ENCODE results near the gene PDE4D.

Gene PDE4D

DNA sequence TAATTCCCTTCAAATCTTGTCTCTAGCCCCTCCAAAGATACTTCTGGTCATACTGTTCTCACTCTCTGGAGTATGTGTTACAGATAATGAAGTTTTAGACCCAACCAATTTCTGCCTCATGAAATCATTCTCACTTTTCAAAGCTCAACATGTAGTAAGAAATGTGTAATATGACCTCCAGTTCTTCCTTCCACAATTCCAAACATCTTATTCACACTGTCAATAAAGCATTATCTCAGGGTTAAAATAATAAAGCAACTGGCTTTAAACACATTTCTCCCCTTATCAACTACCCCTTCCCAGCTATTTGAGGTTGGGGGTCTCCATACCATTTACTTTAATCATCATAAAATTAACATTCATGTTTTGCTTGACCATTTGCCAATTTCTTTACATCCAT is 656.5 kb downstream of the PDE4D start:
- no peak for DNase-seq

DNA sequence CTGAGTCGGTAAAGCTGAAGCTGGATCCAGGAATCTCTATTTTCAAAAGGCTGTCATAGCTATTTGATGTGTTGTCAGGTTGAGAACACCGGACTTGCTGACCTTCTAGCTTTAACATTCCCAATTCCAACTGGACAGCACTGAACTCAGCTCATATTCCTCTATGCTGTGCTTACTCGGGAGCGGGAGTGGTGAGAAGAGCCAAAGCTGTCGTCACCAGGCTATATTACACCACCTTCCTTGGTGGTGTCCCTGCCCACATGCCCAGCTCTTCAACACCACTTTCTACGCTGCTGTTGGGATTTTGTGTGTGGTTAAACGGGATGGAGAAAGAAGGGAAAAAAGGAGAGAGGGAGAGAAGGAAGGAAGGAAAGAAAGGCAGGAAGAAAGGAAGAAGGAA is 657.1 kb downstream of the PDE4D start:
- DNase-seq: no peak

GRCh38 chr5:59234236-59234635 is 659.3 kb downstream of the PDE4D start:
- DNase-seq: no peak

- no peak for DNase-seq
Observed at GRCh38 chr5:59231221-59231931, 662.1 kb downstream of the PDE4D start.

DNA sequence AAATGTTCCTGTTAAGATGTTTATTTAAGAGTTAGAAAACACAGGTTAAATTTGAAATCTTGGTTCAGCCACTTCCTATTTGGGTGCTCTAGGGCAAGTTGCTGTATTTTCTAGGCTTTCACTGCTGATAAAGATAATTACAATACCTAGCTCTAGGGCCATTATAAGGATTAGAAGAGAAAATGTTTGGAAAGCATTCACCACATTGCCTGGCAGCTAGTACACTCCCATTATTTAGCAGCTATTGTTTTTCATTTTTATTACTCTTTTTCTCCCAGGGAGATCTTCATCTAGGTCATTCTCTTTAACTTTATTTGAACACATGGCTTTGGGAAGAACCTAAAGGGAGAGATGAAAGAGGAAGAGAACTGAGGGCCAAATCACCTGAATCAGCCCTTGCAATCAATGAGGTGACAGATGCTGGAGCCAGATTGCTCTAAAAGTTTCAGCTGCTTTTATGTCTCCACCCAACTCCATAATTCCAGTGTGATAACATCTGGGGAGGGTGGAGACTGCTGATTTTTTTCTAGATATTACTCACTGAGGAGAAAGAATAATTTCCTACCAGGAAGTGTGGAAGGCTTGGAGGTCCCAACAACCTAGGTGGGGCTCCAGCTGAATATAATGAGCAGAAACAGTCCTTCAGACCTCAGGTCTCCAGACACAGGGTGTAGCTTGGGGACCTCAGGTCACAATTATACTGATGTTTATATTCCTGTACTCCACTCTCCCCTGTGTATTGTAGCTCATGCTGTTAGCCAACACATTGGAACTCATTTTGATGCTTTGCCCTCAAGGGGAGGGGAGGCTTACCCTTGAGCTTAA is 670.6 kb downstream of the PDE4D start:
- no peak for DNase-seq

DNA sequence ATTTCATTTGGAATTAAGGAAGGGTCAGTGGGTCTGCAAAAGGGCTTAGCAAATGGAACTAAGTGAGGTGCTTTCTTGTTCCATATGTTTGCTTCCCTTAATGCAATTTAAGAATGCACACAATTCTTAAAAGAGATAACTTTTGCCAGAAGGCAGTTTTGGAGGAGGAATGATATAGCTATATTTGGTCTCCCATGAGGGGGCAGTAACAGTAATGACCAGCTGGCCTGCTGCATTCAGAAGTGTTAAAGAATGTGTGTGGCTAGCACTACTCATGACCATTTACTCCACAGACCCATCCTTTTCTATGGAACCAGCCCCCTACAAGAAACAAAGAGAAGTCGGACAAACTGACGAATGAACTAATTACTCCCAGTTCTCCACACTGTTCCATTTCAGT is 671.8 kb downstream of the PDE4D start:
- no peak for DNase-seq

DNA sequence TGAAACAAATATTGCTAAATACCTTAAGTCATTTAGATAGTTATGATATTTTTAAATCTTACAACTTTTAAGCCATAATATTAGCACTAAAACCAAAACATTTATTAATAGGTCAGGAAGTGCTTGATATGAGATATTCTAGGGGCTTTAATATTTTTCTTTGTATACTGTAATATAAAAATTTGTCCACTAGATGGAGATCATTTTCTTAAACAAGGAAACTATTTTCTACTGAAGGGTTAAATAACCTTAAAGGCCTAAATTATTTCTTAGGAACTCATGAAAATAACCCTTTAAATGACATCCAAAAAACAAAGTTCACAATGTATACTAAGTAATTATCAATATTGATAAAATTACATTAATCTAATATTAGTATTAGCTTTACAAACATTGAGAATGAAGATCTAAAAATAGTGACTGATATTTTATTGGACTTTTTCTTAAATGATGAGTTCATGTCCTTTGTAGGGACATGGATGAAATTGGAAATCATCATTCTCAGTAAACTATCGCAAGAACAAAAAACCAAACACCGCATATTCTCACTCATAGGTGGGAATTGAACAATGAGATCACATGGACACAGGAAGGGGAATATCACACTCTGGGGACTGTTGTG is 675.0 kb downstream of the PDE4D start:
- no peak for DNase-seq

GRCh38 chr5:59216841-59217240 is 676.7 kb downstream of the PDE4D start:
- no peak for DNase-seq

DNA sequence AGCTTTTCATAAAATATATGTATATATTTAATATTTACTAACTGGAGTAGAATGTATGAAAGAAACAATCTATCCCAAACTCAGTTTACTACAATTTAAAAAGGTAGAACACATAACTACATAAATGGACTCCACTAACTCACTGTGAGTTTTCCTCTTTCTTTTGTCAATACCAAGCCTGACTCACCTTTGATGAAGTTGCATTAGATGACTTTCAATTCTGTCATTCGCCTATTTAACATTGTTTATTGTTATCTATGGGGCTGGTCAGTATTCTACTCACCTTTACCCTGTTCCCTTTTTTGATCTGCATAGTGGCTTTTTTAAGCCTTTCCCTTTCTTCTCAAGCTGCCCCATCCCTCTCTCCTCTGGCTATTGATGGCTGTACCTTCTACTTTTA is 680.9 kb downstream of the PDE4D start:
- DNase-seq: no peak

GRCh38 chr5:59209758-59210359 is 683.7 kb downstream of the PDE4D start:
- no peak for DNase-seq

- DNase-seq: no peak
Observed at GRCh38 chr5:59208474-59208873, 685.1 kb downstream of the PDE4D start.

GRCh38 chr5:59207401-59207800 is 686.1 kb downstream of the PDE4D start:
- no peak for DNase-seq

- no peak for DNase-seq
Observed at GRCh38 chr5:59206132-59206581, 687.4 kb downstream of the PDE4D start.

DNA sequence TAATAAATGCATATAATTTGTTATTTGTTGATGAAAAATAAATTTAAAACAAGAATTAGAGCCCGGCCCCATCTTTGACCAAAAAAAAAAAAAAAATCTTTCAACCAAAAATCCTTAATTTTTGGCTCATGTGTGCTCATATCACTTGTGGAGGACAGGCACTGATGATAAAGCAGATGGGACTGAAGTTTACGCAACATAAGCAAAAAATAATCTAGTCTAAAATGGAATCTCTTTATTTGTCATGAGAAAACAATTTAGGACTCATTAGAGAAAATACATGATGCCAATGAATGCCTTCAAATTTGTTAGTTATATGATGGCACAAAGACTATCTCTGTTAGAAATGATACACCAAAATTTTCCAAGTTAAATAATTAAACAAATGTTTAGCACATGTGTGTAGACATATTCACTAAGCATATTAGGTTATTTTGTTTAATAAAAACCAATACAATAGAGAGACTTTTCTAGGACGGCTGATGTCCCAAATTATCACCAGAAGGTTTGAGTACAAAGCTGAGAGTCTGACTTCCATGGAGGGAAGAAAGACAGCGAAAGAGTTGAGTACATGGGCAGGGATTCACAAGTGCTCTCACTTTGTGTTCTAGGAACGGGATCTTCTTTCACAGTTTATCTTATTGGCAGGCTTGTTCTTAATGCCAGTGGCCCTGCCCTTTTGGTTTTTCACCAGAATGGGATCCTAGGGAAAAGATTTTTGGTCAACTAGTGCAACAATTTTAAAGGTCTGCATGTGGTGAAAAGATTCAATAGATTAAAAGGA is 689.2 kb downstream of the PDE4D start:
- no peak for DNase-seq

- DNase-seq: no peak
Observed at GRCh38 chr5:59199868-59200267, 693.7 kb downstream of the PDE4D start.

DNA sequence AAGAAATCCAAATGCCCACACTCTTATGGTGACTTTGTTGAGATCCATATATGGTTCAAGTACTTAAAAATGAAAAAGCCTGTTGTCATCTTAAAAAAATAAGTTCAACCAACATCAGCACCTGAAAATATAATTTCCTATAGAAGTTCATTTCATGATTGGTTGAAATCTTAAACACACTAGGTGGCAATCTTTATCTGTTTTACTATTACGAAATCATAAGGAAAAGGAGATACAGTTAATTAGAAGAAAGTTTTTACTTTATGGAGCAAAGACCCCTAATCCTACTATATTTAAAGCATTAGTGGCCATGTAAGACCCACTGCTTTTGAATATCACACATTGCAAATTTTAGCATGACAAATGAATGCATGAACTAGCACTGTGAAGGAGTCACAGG is 694.7 kb downstream of the PDE4D start:
- no peak for DNase-seq

GRCh38 chr5:59198365-59198764 is 695.2 kb downstream of the PDE4D start:
- no peak for DNase-seq

GRCh38 chr5:59197911-59198310 is 695.6 kb downstream of the PDE4D start:
- DNase-seq: no peak

- DNase-seq: no peak
Observed at GRCh38 chr5:59193616-59194319, 699.8 kb downstream of the PDE4D start.

DNA sequence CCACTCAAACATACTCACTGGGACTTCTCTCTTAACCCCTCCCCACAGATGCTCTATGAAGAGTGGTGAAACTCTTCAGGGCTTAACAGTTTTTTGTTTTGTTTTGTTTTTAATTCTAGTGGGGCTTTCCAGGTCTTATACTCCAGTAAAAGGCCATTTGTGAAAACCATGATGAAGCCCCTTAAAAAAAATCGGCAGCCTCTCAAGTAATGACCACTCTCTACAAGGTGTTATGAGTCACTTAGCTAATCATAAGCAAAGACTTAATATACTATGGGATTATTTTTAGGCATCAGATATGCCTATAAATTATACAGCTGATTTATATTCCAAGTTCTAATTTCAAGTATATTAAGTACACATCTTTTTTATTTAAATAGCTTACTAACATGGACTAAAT is 702.8 kb downstream of the PDE4D start:
- DNase-seq: no peak

GRCh38 chr5:59189472-59190244 is 703.9 kb downstream of the PDE4D start:
- no peak for DNase-seq

Measured in CD4-positive, alpha-beta T cell treated with Interleukin-4 for 4 hours (primary cell).